ENCODE results near the gene RNPEPL1.
A peak's percentile ranks its signal among the peaks of the same experiment; 100 is the strongest.

Gene RNPEPL1

DNA sequence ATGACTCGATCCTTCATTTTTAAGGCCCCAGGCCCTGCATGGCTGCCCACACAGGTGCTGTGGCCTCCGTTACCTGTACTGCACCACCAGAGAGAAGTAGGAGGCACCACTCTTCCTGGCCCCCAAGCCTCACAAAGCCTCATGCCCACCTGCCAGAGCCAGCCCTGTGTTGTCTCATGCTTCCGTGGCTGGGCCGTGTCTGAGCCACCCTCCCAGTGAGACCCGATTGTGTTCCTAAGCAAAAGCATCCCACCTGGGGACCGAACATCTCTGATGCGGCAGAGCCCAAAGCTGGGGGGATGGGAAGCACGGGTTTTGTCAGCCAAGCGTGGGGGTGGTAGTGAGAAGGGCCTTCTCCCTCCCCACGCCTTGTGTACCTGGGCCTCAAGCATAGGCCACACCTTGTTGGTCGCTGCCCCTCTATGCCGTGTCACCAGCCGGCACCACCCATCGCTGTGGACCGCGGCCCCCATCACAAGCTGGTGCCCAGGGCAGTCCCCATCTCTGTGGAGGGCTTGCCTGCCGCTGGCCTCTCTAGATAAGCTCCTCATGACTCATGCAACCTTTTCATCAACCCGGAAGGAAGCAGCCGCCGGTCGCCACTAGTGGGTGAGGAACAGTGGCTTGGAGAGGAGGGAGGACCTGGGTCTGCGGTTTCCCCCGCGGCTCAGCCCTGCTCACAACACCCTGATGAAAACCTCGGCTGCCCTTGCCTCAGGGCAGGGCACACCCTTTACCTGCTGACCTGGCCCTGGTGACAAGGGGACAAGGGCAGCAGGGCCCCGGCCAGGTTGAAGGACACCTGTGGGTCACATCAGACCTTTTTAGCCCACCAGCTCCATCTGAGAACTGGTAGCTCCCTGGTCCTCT, 2.7 kb upstream of the RNPEPL1 start:
- DNase-seq = peak; percentile 97

- DNase-seq = peak; percentile 91
Observed at GRCh38 chr2:240566203-240567136, 1.8 kb upstream of the RNPEPL1 start.

DNA sequence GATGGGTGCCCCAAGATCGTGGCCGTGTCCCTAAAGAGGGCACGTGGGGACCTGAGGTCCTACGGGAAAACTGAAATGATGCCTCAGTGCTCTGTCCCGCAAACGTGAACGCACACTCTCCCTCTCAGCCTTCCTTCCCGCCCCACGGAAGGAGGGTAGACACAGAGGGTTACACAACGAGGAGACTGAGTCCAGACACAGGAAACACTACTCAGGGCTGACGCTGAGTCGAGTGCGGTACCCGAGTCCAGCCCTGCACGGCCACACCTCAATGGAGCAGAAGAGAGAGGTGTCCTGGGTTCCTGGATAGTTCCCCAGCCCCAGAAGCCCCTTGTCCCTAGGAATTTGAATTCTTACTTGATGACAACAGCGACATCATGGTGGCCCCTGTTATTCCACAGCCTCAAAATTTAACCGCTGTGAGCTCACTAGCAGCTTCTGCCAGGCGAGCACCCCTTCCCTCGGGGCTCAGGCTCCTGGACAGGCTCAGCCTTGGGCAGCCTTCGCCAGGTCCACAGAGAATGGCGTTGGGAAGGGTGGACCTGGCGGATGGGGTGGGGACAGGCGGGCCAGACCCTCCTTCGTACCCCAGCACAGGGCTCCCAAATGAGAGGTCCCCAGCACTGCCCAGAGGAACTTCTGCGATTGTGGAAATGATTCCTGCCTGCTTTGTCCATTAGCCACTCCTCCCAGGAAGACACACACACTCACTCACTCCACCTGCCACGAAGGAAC, 980 bp upstream of the RNPEPL1 start:
- DNase-seq = no peak

- DNase-seq = peak; percentile 54
Observed at GRCh38 chr2:240568678-240569522, 616 bp downstream of the RNPEPL1 start.

- DNase-seq = no peak
Observed at GRCh38 chr2:240569523-240569997, 1.3 kb downstream of the RNPEPL1 start.

DNA sequence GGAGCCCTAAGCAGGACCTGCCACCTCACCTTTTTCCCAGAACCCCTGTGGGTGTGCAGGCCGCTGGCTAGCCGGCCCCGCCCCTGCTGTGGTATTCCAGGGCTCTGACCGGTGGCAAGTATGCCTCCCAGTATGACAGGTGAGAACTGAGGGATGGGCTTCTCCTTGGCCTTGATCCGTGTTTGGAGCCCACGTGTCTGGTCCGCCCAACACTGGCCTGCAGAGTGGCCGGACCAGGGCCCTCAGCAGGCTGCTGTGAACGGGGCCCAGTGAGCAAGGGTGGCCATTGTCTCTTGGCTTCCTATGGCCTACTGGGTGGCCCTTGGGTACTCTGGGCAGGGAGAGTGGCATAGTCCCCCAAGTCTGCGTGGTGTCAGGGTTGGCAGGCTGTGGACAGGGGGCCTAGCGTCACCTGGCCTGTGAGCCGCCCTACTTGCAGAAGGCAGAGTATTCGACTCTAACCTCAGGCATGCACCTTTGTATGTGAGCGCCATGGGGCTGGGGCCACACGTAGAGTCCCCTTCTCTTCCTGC, 1.8 kb downstream of the RNPEPL1 start:
- no peak for DNase-seq

- DNase-seq = no peak
Observed at GRCh38 chr2:240570531-240571313, 2.4 kb downstream of the RNPEPL1 start.

DNA sequence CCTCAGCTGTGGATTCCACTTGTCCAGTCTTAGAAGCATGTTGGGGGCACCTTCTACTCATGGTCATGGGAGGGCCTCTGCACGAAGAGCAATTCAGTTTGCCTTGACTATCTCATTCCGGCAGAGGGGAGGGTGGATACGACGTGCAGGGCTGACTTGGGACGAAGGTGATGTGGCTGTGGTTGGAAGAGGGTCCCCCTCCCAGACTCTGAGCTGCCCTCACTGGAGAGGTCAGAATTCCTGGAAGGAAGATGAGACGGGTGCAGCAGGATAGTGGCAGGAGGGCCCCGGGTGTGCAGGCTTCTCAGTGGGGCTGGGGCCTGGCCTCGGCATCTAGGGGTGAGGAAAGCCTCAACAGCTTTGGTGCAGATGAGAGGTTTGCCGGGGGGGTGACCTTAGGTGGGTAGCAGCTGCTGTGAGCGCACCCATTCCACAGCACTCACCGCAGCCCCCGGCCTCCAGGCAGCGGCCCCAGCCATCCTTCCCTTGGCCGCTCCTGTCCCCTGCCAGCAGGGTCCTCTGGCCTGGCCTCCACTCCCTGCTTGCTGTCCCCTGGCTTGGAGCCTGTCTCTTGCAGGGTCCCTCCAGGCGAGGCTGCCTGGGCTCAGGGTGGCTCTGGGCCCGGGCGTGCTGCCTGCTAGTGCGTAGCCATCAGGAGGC, 3.2 kb downstream of the RNPEPL1 start:
- no peak for DNase-seq

DNA sequence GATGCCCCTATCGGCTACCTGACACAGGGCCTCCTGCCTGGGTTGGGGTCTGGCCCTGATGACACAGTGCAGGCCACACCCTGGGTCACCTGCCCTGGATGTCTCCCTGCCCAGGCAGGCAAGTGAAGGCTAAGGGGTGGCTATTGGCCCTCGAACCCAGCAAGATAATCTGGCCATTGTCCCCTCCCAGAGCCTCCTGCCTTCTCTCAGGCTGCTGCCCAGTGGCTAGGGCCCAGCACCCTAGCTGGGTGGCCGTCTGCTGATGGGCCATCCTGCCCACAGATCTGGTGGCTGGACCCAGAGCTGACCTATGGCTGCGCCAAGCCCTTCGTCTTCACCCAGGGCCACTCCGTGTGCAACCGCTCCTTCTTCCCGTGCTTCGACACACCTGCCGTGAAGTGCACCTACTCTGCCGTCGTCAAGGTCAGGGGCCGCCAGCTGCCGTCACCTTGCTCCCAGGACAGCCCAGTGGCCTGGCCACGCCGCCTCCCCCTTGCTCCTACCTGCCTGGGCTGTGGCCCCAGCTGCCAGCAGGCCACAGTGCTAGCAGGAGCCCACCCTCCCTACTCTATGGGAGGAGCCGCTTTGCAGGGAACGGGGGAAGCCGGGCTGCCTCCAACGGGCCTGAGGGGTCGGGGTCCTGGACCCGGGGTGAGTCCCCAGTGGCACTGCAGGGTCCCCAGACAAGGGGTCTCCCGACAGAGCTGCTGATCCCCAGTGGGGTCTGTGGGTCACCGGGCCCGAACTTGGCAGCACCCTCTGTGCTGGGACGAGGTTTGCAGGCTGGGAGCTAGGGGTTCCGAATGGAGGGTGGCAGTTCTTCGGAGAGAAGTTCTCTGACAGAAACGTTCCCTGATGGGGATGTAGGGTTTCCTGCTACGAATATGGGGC, 4.1 kb downstream of the RNPEPL1 start:
- DNase-seq = no peak

- DNase-seq = no peak
Observed at GRCh38 chr2:240573071-240573515, 4.8 kb downstream of the RNPEPL1 start.

GRCh38 chr2:240573516-240574385, 5.5 kb downstream of the RNPEPL1 start:
- DNase-seq = no peak

DNA sequence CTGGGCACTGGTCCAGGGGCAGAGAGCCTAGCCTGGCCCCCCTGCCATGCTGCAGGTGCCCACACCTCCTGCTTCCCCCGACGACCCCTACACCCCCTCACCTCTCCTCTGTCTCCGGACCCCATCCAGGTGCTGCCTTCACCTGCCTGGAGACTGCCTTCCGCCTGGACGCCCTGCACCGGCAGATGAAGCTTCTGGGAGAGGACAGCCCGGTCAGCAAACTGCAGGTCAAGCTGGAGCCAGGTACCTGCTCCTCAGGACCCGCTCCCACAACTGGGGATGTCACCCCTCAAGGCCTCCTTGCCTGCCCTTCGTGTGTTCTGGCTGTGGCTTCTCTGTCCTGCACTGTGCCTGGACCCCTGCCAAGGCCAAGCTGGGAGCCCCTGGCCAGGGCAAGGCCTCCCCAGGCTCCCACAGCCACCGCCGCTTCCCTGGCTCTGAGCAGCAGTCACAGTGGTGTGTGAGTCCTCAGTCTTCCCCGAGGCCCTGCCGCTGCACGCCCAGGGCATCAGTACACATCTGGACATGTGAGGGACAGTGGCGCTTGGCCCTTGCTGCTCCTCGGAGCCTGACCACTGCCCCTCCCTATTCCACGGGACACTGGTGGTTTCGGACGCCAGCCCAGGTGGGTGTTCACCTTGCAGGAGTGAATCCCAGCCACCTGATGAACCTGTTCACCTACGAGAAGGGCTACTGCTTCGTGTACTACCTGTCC, 6.3 kb downstream of the RNPEPL1 start:
- no peak for DNase-seq

DNA sequence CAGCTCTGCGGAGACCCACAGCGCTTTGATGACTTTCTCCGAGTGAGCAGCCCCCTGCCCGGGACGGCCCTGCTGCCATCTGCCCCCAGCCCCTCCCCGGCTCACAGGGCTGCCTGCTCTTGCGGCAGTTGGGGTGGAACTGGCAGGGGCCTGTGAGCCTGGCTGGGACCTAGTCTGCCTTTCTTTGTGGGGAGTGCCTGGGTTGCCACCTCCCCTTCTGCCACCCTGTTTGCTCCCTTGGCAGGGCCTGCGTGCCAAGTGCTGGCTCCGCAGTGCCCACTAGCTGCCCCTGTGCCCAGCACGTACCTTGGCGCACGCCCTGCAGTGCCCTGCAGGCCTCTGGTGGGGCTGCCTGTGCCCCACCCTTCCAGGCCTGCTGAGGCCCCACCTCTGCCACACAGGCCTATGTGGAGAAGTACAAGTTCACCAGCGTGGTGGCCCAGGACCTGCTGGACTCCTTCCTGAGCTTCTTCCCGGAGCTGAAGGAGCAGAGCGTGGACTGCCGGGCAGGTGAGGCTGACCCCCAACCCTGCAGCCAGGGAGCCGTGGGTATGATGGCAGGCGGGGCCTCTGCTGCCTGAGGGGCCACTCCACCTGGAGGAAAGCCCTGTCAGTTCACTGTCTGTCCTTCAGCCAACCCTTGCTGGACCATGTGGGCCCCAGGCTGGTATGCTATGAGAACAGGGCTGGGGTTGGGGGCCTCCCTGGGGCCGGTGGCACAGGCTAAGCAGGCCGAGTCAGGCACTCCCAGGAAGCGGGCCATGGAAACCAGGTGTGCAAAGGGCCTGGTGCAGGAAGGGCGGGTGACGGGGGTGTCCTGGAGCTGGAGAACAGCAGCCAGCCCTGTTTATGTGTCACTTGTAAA, 7.0 kb downstream of the RNPEPL1 start:
- DNase-seq = no peak

DNA sequence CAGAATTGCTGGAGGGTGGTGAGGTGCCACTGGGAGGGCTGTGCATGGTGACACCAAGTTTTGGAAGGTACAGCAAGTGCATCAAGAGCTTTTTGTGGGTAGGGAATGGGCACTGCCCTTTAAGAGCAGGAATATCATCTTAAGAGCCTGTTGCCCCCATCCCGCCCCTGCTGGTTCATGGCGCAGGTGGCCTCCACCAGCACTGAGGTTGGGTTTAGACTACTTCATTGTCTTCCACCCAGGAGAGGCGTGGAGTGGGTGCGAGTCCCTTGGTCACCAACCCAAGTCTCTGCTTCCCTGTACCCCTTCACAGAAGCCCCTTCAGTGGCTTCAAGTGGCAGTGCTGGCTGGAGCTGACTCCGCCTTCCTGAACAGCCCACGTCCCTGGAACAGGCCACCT, 7.8 kb downstream of the RNPEPL1 start:
- DNase-seq = no peak

DNA sequence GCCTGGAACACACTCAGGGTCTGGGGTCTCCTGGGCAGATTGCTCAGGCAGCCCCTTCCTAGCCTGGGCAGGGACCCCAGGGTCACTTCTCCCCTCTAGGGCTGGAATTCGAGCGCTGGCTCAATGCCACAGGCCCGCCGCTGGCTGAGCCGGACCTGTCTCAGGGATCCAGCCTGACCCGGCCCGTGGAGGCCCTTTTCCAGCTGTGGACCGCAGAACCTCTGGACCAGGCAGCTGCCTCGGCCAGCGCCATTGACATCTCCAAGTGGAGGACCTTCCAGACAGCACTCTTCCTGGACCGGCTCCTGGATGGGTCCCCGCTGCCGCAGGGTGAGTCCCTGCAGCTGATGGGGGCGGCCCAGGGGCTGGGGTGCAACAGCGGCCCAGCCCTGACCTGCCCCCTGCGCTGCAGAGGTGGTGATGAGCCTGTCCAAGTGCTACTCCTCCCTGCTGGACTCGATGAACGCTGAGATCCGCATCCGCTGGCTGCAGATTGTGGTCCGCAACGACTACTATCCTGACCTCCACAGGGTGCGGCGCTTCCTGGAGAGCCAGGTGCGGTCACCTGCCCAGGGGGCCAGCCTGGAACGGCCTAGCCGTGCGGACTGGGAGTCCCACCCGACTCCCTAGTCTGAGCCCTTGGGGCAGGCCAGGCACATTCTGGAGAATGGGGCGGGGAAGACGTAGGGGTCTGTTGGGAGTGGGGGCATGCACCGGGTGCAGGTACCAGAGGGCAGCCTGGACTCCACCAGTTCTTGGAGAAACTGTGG, 8.3 kb downstream of the RNPEPL1 start:
- DNase-seq = no peak
